B cell (primary cell): ENCODE results near the gene AICDA.
"Not testable (repeated sequence)": the region's sequence is repeated elsewhere in the genome, so short reads cannot be mapped to it uniquely, and the experiment has no call there.

Experiments
- EZH2 ChIP-seq: IDR thresholded peaks from 2 replicates; pipeline ENCODE4 v1.6.1; 2012; ENCODE audit warnings: borderline replicate concordance, low read depth, mild to moderate bottlenecking, moderate library complexity, low read length; ENCODE audit not compliant: insufficient read depth, poor library complexity, severe bottlenecking
- TF ChIP-seq, protein P1 (sequence below): fragments of 200-600 bp; IDR thresholded peaks from one replicate; pipeline ENCODE4 v1.8.0; 2022; ENCODE audit warnings: antibody characterized with exemption, mild to moderate bottlenecking

DNA sequence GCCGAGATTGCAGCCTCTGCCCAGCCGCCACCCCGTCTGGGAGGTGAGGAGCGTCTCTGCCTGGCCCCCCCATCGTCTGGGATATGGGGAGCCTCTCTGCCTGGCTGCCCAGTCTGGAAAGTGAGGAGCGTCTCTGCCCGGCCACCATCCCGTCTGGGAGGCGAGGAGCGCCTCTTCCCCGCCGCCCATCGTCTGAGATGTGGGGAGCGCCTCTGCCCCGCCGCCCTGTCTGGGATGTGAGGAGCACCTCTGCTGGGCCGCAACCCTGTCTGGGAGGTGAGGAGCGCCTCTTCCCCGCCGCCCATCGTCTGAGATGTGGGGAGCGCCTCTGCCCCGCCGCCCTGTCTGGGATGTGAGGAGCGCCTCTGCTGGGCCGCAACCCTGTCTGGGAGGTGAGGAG is 12.1 kb upstream of the AICDA start:
- TF ChIP-seq EZH2: not testable (repeated sequence)
- TF ChIP-seq, protein P1, sequence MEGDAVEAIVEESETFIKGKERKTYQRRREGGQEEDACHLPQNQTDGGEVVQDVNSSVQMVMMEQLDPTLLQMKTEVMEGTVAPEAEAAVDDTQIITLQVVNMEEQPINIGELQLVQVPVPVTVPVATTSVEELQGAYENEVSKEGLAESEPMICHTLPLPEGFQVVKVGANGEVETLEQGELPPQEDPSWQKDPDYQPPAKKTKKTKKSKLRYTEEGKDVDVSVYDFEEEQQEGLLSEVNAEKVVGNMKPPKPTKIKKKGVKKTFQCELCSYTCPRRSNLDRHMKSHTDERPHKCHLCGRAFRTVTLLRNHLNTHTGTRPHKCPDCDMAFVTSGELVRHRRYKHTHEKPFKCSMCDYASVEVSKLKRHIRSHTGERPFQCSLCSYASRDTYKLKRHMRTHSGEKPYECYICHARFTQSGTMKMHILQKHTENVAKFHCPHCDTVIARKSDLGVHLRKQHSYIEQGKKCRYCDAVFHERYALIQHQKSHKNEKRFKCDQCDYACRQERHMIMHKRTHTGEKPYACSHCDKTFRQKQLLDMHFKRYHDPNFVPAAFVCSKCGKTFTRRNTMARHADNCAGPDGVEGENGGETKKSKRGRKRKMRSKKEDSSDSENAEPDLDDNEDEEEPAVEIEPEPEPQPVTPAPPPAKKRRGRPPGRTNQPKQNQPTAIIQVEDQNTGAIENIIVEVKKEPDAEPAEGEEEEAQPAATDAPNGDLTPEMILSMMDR: not testable (repeated sequence)
